Bronchial epithelial cell (primary cell): ENCODE data around the gene KIF22. TPM values are rescaled to one million over a fixed set of nuclear protein-coding genes. Genes with fewer than 3 reads are reported as not detected.

Experiments used
- DNase-seq: peaks from one replicate; pipeline ENCODE4 v3.0.0-alpha.2; 2010; ENCODE audit warnings: low read depth
- FAIRE-seq: peaks from 2 replicates; lab custom pipeline; 2011; peaks lifted over from hg19 to GRCh38; lab: Jason Lieb, UNC
- H3K27me3 ChIP-seq: 2 replicates; pipeline ENCODE4 v1.5.1; 2011; ENCODE audit warnings: low read length; ENCODE audit not compliant: control insufficient read depth, insufficient read depth
- H3K36me3 ChIP-seq: 2 replicates; pipeline ENCODE4 v1.5.1; 2011; ENCODE audit warnings: low read length; ENCODE audit not compliant: control insufficient read depth, insufficient read depth
- H3K4me3 ChIP-seq: 2 replicates; pipeline ENCODE4 v1.5.1; 2011; ENCODE audit warnings: mild to moderate bottlenecking, low read depth, low read length, control low read depth
- total RNA-seq: library from RNA; depleted of rRNA; stranded (reverse); fragments of >200 nt; gene quantifications from 2 replicates; pipeline ENCODE4 v1.2.1, GENCODE V29; 2014
- TF ChIP-seq, protein P1 (sequence below): IDR thresholded peaks from 2 replicates; pipeline ENCODE4 v1.5.1; 2011; ENCODE audit warnings: mild to moderate bottlenecking, moderate library complexity, low read length, control low read depth, inconsistent platforms; ENCODE audit not compliant: insufficient read depth, severe bottlenecking

KIF22 gene
- total RNA-seq, 1 donor from 2014 or later: 11.3 TPM

DNA sequence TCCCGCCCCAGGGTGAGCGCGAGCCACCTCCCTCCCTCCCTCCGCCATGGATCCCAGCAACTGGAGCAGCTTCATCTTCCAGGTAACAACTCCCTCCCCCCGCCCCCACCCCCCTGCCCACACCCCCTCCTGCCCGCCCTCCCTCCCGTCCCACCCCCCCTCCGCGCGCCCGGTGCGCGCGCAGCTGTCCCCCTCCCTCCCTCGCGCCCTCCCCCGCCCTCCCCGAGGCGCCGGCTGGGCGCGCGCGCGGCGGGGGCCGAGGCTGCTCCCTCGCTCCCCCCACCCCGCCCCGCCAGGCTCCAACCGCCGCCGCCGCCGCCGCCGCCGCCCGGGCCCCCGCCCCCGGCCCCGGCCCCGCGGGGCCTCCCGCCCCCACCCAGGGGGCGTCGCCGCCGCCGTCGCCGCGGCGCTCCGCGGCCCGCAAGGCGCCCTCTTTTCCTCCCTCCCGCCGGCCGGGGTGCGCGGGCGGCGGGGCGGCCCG, 15.6 kb downstream of the KIF22 start, which contains the start of gene MAZ:
Gene MAZ (plus strand): TSS at position 431 of the 481 bp plus-strand sequence. CDS start 173 bp downstream, outside the sequence.
- DNase-seq: peak; percentile 72
- Histone ChIP-seq H3K27me3 (no peaks in the 10 kb centered on the region), H3K4me3 (peak within 1 kb of the TSS; percentile 64), H3K36me3 (peaks cover 13% of the 10 kb centered on the region)
- TF ChIP-seq, protein P1, sequence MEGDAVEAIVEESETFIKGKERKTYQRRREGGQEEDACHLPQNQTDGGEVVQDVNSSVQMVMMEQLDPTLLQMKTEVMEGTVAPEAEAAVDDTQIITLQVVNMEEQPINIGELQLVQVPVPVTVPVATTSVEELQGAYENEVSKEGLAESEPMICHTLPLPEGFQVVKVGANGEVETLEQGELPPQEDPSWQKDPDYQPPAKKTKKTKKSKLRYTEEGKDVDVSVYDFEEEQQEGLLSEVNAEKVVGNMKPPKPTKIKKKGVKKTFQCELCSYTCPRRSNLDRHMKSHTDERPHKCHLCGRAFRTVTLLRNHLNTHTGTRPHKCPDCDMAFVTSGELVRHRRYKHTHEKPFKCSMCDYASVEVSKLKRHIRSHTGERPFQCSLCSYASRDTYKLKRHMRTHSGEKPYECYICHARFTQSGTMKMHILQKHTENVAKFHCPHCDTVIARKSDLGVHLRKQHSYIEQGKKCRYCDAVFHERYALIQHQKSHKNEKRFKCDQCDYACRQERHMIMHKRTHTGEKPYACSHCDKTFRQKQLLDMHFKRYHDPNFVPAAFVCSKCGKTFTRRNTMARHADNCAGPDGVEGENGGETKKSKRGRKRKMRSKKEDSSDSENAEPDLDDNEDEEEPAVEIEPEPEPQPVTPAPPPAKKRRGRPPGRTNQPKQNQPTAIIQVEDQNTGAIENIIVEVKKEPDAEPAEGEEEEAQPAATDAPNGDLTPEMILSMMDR: no peak
- no peak for FAIRE-seq

GRCh38 chr16:29806641-29807425, 16.3 kb downstream of the KIF22 start:
- DNase-seq: no peak
- no peak for FAIRE-seq
- peaks cover 13% of the 10 kb centered on the region for H3K36me3 ChIP-seq
- H3K27me3 ChIP-seq: no peaks in the 10 kb centered on the region
- TF ChIP-seq, protein P1: no peak
- H3K4me3 ChIP-seq: peak overlapping the region; percentile 63

GRCh38 chr16:29807426-29808218, 17.1 kb downstream of the KIF22 start:
- no peaks in the 10 kb centered on the region for H3K27me3 ChIP-seq
- H3K36me3 ChIP-seq: peaks cover 13% of the 10 kb centered on the region
- DNase-seq (peak; percentile 79), FAIRE-seq (no peak)
- TF ChIP-seq, protein P1: peak; percentile 75
- peak overlapping the region; percentile 63 for H3K4me3 ChIP-seq

DNA sequence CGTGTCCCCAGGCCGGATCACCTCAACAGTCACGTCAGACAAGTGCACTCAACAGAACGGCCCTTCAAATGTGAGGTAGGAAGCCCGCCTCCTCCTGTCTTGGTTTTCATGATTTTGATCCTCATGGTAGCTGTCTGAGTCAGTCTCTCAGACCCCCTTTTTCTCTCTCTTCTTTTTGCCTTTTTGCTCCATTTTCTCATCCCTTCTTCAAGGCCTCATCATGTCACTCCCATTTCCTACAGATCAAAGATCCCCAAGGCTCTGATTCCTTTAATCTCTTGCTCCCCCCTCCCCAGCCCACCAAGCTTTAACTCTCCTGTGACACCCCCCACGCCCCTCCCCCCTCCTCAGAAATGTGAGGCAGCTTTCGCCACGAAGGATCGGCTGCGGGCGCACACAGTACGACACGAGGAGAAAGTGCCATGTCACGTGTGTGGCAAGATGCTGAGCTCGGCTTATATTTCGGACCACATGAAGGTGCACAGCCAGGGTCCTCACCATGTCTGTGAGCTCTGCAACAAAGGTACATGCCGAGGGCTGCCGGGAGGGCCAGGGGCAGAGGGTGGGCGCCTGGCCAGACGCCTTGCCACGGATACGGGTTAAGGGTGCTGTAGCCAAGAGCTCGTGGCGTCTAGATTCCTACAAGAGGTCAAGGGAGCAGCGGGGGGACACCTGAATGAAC, 17.8 kb downstream of the KIF22 start:
- no peaks in the 10 kb centered on the region for H3K27me3 ChIP-seq
- no peak for FAIRE-seq
- TF ChIP-seq, protein P1: no peak
- peaks cover 13% of the 10 kb centered on the region for H3K36me3 ChIP-seq
- no peak for DNase-seq
- peak overlapping the region; percentile 63 for H3K4me3 ChIP-seq

- Histone ChIP-seq H3K27me3 (no peaks in the 10 kb centered on the region), H3K4me3 (no peak overlapping the region), H3K36me3 (peaks cover 13% of the 10 kb centered on the region)
- no peak for DNase-seq
- TF ChIP-seq, protein P1: no peak
- no peak for FAIRE-seq
Observed at GRCh38 chr16:29809031-29809747, 18.6 kb downstream of the KIF22 start.
